Measurements from ENCODE around the gene IDI1.
"Not testable (repeated sequence)": the region's sequence is repeated elsewhere in the genome, so short reads cannot be mapped to it uniquely, and the experiment has no call there.

Gene IDI1

GRCh38 chr10:1011696-1012095 lies 37.2 kb downstream of the IDI1 start:
- H3K4me3 ChIP-seq (ENCODE audit: low read depth, low read length) = no peak overlapping the region
- TF ChIP-seq, protein P1, sequence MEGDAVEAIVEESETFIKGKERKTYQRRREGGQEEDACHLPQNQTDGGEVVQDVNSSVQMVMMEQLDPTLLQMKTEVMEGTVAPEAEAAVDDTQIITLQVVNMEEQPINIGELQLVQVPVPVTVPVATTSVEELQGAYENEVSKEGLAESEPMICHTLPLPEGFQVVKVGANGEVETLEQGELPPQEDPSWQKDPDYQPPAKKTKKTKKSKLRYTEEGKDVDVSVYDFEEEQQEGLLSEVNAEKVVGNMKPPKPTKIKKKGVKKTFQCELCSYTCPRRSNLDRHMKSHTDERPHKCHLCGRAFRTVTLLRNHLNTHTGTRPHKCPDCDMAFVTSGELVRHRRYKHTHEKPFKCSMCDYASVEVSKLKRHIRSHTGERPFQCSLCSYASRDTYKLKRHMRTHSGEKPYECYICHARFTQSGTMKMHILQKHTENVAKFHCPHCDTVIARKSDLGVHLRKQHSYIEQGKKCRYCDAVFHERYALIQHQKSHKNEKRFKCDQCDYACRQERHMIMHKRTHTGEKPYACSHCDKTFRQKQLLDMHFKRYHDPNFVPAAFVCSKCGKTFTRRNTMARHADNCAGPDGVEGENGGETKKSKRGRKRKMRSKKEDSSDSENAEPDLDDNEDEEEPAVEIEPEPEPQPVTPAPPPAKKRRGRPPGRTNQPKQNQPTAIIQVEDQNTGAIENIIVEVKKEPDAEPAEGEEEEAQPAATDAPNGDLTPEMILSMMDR (IDR thresholded peaks at IDR 0.05; ENCODE audit: low read depth, low read length, missing control alignments) = no peak
- in situ Hi-C loops (cut with HindIII; ENCODE audit: low sequenced_read_pairs) = no loop called here
- no peak for DNase-seq (ENCODE audit: low read depth)

DNA sequence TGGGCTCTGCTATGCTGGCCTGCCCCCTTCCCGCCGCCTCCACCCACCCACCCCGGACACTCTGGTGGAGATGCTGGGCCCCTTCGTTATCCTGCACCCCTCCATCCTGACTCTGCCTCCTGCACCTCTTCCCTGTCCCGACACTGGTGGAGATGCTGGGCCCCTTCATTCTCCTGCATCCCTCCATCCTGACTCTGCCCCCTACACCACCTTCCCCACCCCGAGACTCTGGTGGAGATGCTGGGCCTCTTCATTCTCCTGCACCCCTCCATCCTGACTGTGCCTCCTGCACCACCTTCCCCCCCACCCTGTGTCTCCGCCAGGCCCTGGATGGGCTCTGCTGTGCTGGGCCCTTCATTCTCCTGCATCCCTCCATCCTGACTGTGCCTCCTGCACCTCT lies 38.2 kb downstream of the IDI1 start:
- in situ Hi-C loops (cut with HindIII; ENCODE audit: low sequenced_read_pairs) = no loop called here
- TF ChIP-seq, protein P1 (IDR thresholded peaks at IDR 0.05; ENCODE audit: low read depth, low read length, missing control alignments) = no peak
- no peak overlapping the region for H3K4me3 ChIP-seq (ENCODE audit: low read depth, low read length)
- DNase-seq (ENCODE audit: low read depth) = no peak

DNA sequence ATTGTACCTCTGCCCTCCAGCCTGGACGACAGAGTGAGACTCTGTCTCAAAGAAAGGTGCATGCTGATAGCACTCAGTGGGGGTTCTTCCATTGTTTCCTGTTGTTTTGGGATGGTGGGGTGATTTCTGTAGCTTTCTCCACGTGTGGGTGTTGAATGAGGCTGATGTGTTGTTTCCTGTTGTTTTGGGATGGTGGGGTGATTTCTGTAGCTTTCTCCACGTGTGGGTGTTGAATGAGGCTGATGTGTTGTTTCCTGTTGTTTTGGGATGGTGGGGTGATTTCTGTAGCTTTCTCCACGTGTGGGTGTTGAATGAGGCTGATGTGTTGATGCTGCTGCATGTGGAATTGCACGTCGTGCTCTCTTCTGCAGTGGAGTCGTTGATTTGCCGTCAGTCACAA lies 39.0 kb downstream of the IDI1 start:
- in situ Hi-C loops (cut with HindIII; ENCODE audit: low sequenced_read_pairs); DNase-seq (ENCODE audit: low read depth); H3K4me3 ChIP-seq (ENCODE audit: low read depth, low read length): not testable (repeated sequence)

DNA sequence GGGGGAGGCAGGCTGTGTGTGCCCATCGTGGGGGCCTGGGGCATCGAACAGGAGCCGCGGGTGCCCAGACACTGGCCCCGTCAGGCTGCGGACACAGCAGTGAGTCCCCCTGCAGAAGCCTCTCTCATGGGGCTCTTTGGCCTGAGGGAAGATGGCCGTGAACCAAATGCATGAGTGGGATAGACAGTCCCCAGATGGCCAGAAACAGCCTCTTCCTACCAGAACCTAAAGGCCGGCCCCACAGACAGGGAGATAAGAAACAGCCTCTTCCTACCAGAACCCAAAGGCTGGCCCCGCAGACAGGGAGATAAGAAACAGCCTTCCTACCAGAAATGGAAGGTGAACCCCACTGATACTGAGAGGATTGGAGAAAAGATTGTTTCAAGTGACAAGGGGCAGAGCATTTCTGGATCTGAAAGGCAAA lies 39.8 kb downstream of the IDI1 start:
- no peak overlapping the region for H3K4me3 ChIP-seq (ENCODE audit: low read depth, low read length)
- in situ Hi-C loops (cut with HindIII; ENCODE audit: low sequenced_read_pairs) = no loop called here
- TF ChIP-seq, protein P1 (IDR thresholded peaks at IDR 0.05; ENCODE audit: low read depth, low read length, missing control alignments) = no peak
- no peak for DNase-seq (ENCODE audit: low read depth)

GRCh38 chr10:1007583-1007982 lies 41.3 kb downstream of the IDI1 start:
- no peak overlapping the region for H3K4me3 ChIP-seq (ENCODE audit: low read depth, low read length)
- in situ Hi-C loops (cut with HindIII; ENCODE audit: low sequenced_read_pairs) = no loop called here
- TF ChIP-seq, protein P1 (IDR thresholded peaks at IDR 0.05; ENCODE audit: low read depth, low read length, missing control alignments) = no peak
- no peak for DNase-seq (ENCODE audit: low read depth)

DNA sequence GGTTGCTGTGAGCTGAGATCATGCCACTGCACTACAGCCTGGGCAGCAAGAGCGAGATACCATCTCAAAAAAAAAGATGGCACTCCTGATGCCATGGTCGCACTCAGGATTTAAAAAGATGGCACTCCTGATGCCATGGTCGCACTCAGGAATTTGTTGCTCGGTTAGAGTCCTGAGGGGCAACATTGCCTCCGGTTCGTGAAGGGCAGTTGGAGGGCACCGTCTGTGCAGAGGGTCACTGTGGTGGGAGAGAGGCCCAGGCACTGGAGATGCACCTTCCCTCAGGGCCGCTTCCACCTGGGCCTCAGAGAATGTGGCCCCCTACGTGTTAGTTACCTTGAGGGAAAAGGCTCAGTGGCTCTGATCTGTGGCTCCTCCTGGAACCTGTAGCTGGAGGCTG lies 42.3 kb downstream of the IDI1 start:
- in situ Hi-C loops (cut with HindIII; ENCODE audit: low sequenced_read_pairs) = no loop called here
- TF ChIP-seq, protein P1 (IDR thresholded peaks at IDR 0.05; ENCODE audit: low read depth, low read length, missing control alignments) = no peak
- H3K4me3 ChIP-seq (ENCODE audit: low read depth, low read length) = no peak overlapping the region
- DNase-seq (ENCODE audit: low read depth) = no peak

DNA sequence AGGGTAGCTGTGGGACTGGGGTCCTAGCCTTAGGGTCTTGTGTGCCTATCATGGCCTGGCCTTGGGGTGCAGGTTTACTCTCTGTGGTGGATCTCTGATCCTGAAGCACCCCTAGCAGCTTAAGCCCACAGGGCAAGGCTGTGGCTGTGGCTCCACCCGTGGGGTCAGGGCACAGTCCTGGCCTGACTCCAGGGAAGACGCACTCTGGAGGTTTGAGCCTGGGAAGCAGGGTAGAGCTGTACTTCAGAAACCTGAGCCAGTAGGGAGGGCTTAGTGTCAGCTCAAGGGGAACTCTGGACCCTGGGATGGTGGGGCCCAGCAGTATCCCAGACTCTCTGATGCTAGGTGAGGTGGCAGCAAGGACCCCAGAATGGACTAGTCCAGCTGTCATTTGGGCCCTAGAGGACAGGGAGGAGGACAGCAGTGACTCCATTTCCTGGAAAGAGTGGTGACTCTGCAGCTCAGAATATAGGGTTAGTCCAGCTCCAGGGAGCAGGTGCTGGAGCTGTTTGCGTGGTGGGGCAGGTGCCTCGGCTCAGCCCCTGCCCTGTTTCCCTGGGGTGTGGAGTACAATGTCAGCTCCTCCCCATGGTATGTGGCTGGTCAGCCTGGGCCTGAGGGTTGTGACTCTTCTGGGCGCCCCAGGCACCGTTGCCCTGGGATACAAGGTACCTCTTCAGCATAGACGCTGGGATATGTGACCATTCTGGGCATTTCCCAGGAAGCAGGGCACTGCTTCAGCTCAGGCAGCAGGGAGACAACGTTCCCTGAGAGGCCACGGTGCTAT lies 44.8 kb downstream of the IDI1 start:
- DNase-seq (ENCODE audit: low read depth) = no peak
- in situ Hi-C loops (cut with HindIII; ENCODE audit: low sequenced_read_pairs) = no loop called here
- TF ChIP-seq, protein P1 (IDR thresholded peaks at IDR 0.05; ENCODE audit: low read depth, low read length, missing control alignments) = no peak
- H3K4me3 ChIP-seq (ENCODE audit: low read depth, low read length) = no peak overlapping the region
